Muscle layer of duodenum (tissue), 2 donors: Measurements from ENCODE around the gene CLEC11A.
"Not testable (repeated sequence)": the region's sequence is repeated elsewhere in the genome, so short reads cannot be mapped to it uniquely, and the experiment has no call there.

Experiments
- H3K27ac ChIP-seq: one replicate; pipeline ENCODE4 v1.7.0; 2013; ENCODE audit warnings: mild to moderate bottlenecking, low read length
- H3K27me3 ChIP-seq: one replicate; pipeline ENCODE4 v1.7.0; 2013; ENCODE audit warnings: low read depth, mild to moderate bottlenecking, control low read depth, low read length
- H3K36me3 ChIP-seq, 2 donors: one replicate each; pipeline ENCODE4 v1.7.0; 2013; ENCODE audit warnings: low read length in 2 of 2, control low read depth in 1 of 2, mild to moderate bottlenecking in 1 of 2; ENCODE audit not compliant: insufficient read depth in 2 of 2, control insufficient read depth in 1 of 2
- H3K4me1 ChIP-seq, 2 donors: one replicate each; pipeline ENCODE4 v1.7.0; 2013; ENCODE audit warnings: low read length in 2 of 2, mild to moderate bottlenecking in 2 of 2, control low read depth in 1 of 2, moderate library complexity in 1 of 2; ENCODE audit not compliant: insufficient read depth in 2 of 2, control insufficient read depth in 1 of 2
- H3K4me3 ChIP-seq, 2 donors: one replicate each; pipeline ENCODE4 v1.7.0; 2013; ENCODE audit warnings: low read length in 2 of 2, low read depth in 1 of 2, mild to moderate bottlenecking in 1 of 2
- H3K9me3 ChIP-seq, 2 donors: one replicate each; pipeline ENCODE4 v1.7.0; 2013; ENCODE audit warnings: low read length in 2 of 2, control low read depth in 1 of 2, mild to moderate bottlenecking in 1 of 2; ENCODE audit not compliant: control insufficient read depth in 1 of 2
- donor health status: healthy.

Gene CLEC11A

DNA sequence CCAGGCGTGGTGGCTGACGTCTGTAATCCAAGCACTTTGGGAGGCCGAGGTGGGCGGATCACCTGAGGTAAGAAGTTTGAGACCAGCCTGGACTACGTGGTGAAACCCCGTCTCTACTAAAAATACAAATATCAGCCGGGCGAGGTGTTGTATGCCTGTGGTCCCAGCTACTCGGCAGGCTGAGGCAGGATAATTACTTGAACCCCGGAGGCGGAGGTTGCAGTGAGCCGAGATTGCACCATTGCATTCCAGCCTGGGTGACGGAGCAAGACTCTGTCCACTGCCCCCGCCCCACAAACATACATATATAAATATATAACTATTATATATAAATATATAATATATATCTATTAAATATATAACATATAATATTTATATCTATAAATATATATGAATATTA, 24.0 kb downstream of the CLEC11A start:
- not testable (repeated sequence) for H3K4me1 ChIP-seq, H3K27ac ChIP-seq, H3K27me3 ChIP-seq, H3K9me3 ChIP-seq, H3K36me3 ChIP-seq, H3K4me3 ChIP-seq

DNA sequence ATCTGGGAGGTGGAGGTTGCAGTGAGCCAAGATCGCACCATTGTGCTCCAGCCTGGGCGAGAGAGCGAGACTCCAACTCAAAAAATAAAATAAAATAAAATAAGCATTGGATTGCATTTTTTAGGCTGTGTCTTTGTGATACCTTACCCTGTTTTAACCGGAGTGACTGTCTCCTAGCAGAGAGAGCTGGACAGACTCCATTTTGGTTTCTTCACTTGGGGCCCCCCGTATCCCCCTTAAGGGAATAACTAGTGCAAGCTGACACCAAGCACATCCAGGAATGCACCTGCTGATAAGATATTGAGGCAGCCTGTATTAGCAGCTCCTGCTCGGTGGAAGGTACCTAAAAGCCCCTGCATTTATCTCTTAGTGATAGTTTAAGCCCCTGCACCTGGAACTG, 26.3 kb downstream of the CLEC11A start:
- Histone ChIP-seq H3K36me3 (no peaks in the 10 kb centered on the region), H3K27ac (no peak overlapping the region), H3K4me1 (no peaks in the 10 kb centered on the region), H3K4me3 (no peak overlapping the region), H3K27me3 (no peaks in the 10 kb centered on the region), H3K9me3 (no peaks in the 10 kb centered on the region)

DNA sequence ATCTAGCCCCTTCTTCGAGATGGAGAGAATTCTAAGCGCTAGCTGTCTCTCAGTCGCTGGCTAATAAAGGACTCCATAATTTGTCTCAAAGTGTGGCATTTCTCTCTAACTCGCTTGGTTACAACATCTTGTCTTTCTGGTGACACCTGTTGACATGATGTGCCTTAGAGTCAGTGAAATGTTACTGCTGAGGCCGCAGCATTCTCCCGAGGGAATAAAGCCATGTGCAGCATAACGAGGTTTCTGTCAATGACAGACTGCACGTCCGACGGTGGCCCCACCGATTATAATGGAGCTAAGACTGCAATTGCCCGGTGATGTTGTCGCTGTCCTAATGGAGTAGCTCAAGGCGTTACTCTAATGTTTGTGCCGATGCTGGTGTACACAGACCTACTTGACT, 26.8 kb downstream of the CLEC11A start:
- H3K4me1 ChIP-seq, result no peaks in the 10 kb centered on the region
- H3K4me3 ChIP-seq, result no peak overlapping the region
- H3K36me3 ChIP-seq, result no peaks in the 10 kb centered on the region
- H3K9me3 ChIP-seq, result no peaks in the 10 kb centered on the region
- no peak overlapping the region for H3K27ac ChIP-seq
- no peaks in the 10 kb centered on the region for H3K27me3 ChIP-seq

DNA sequence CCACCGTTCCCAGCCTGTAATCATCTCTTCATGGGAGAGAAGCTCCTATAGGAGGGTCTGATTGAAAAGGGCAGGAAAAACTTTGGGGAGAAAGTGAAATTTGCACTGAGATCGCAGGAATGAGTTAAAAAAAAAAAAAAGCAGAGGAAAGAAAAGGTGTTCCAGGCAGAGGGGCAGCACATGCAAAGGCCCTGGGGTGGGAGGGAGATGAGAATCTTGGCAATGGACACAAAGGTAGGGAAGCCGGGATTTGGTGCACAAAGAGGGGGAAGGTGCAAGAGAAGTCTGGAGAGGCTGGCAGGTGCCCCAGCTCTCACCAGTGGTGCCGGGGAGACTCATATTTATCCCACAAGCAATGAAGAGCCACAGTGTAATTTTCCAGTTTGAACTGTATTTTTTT, 30.7 kb downstream of the CLEC11A start:
- Histone ChIP-seq H3K27me3 (no peaks in the 10 kb centered on the region), H3K4me1 (no peaks in the 10 kb centered on the region), H3K4me3 (no peak overlapping the region), H3K9me3 (no peaks in the 10 kb centered on the region), H3K36me3 (no peaks in the 10 kb centered on the region), H3K27ac (no peak overlapping the region)

DNA sequence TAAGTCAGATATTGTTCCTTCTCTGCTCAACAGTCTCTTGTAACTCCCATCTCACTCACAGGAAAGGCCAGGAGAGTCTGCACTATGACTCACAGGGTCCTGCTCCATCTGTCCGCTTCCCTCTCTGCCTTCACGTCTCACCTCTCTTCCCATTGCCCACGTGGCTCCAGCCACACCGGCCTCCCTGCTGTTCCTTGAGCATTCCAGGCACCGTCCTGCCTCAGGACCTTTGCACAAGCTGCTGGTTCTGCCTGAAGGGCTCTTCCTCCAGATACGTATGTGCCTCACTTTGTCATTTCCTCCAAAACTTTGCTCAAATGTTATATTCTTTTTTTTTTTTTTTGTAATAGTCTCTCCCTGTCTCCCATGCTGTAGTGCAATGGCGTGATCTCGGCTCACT, 33.1 kb downstream of the CLEC11A start:
- H3K27ac ChIP-seq, H3K27me3 ChIP-seq, H3K4me3 ChIP-seq, H3K36me3 ChIP-seq, H3K9me3 ChIP-seq, H3K4me1 ChIP-seq: not testable (repeated sequence)

DNA sequence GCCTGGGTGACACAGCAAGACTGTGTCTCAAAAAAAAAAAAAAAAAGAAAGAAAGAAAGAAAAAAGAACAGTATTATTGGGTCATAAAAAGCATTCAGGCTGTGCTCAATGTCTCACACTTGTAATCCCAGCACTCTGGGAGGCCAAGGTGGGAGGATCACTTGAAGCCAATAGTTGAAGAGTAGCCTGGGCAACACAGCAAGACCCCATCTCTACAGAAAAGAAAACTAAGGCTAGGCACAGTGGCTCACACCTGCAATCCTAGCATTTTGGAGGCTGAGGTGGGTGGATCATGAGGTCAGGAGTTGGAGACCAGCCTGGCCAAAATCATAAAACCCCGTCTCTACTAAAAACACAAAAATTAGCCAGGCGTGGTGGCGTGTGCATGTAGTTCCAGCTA, 34.5 kb downstream of the CLEC11A start:
- H3K4me1 ChIP-seq, H3K4me3 ChIP-seq, H3K27me3 ChIP-seq, H3K36me3 ChIP-seq, H3K27ac ChIP-seq, H3K9me3 ChIP-seq: not testable (repeated sequence)

DNA sequence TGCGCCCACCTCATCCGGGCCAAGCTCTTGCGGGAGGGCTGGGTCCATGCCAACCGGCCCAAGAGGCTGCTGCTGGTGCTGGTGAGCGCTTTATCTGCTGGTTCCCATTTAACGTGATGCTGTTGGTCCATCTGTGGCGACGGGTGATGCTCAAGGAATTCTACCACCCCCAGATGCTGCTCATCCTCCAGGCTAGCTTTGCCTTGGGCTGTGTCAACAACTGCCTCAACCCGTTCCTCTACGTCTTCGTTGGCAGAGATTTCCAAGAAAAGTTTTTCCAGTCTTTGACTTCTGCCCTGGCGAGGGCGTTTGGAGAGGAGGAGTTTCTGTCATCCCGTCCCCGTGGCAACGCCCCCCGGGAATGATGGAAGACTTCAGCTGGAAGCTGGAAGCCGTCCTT, 35.9 kb downstream of the CLEC11A start:
- not testable (repeated sequence) for H3K27me3 ChIP-seq, H3K27ac ChIP-seq

DNA sequence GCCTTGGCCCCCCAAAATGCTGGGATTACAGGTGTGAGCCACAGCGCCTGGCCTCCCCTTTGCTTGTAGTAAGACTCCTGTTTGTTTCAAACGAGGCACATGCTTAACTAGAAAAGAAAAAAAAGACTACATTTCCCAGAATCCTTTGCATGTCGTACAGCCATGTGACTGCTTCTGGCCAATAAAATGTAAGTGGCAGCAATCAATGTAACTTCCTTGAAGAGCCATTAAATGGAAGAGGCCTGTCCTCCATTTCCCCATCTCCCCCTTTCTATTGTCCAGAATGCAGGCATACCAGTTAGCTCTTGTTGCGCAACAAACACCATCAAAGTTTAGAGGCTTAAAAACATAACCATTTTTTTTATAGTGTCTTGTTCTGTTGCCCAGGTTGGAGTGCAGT, 36.7 kb downstream of the CLEC11A start:
- no peaks in the 10 kb centered on the region for H3K27me3 ChIP-seq
- H3K27ac ChIP-seq, result no peak overlapping the region
- peaks cover 0 to 4% of the 10 kb centered on the region in 2 donors for H3K9me3 ChIP-seq
- H3K4me3 ChIP-seq, result no peak overlapping the region
- no peaks in the 10 kb centered on the region for H3K36me3 ChIP-seq
- no peaks in the 10 kb centered on the region for H3K4me1 ChIP-seq

More for the DNA sequence above, 35.9 kb downstream of the CLEC11A start:
- H3K4me1 ChIP-seq, H3K9me3 ChIP-seq, H3K36me3 ChIP-seq, H3K4me3 ChIP-seq: not testable (repeated sequence)

DNA sequence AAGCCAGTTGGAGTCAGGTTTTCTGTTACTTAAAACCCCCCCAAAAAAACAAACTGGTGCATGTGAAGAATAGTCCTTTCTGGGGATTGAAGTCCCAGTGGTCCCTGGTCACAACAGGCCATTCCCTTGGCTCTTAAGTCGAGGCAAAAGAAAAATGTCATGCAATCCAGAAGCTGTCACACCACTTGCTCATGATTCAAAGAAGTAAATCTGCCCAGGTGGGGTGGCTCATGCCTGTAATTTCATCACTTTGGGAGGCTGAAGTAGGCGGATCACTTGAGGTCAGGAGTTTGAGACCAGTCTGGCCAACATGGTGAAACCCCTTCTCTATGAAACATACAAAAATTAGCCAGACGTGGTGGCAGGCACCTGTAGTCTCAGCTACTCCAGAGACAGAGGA, 38.3 kb downstream of the CLEC11A start:
- not testable (repeated sequence) for H3K27ac ChIP-seq, H3K4me1 ChIP-seq, H3K36me3 ChIP-seq, H3K27me3 ChIP-seq, H3K4me3 ChIP-seq, H3K9me3 ChIP-seq

DNA sequence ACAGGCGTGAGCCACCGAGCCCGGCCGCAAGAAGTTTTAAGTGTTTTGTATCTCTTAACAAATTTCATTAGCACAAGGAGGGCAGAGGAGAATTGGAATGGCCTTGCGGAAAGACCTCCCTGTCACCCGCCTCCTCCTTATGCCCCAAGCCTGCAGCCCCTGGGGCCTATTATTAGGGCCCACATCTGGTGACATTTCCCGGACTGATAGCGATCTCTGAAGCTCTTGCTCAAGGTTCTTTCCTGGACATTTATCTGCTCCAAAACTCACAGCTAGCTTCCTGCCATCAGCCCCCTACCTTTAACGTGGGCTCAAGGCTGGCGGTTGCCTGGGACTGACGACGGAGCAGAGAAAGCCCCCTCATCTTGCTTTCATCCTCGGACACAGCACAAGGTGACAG, 40.4 kb downstream of the CLEC11A start:
- not testable (repeated sequence) for H3K4me3 ChIP-seq, H3K9me3 ChIP-seq, H3K4me1 ChIP-seq, H3K27ac ChIP-seq, H3K27me3 ChIP-seq, H3K36me3 ChIP-seq

DNA sequence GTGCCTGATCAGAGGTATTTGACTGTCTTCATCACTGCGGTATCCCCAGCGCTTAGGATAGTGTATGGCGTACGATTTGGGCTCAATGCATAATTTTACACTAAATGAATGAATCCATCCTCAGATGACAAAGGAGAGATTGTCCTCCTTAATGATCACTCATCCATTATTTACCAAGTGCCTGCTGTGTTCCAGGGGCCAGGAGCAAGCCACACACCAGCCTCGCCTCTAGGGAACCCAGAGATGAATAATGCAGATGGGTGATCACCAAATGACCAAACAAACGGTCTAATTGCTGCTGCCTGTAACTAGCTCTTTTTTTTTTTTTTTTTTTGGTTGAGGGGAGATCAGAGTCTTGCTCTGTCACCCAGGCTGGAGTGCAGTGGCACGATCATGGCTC, 41.2 kb downstream of the CLEC11A start:
- Histone ChIP-seq H3K4me3 (no peak overlapping the region), H3K27me3 (no peaks in the 10 kb centered on the region), H3K9me3 (peaks cover 0 to 4% of the 10 kb centered on the region in 2 donors), H3K4me1 (no peaks in the 10 kb centered on the region), H3K27ac (no peak overlapping the region), H3K36me3 (no peaks in the 10 kb centered on the region)

DNA sequence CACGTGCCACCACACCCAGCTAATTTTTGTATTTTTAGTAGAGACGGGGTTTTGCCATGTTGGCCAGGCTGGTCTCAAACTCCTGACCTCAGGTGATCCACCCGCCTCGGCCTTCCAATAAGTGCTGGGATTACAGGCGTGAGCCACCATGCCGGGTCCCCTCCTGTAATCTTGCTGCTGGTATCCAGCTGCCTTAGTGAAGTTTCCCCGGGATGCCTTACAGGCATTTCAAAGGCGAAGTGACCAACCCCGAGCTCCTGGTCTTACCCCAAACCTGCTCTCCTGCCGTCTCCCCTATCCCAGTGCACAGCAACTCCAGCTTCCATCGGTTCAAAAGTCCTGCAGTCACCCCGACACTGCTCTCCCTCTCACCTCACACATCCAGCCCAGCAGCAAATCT, 43.6 kb downstream of the CLEC11A start:
- H3K36me3 ChIP-seq, H3K9me3 ChIP-seq, H3K4me1 ChIP-seq, H3K4me3 ChIP-seq, H3K27ac ChIP-seq, H3K27me3 ChIP-seq: not testable (repeated sequence)

DNA sequence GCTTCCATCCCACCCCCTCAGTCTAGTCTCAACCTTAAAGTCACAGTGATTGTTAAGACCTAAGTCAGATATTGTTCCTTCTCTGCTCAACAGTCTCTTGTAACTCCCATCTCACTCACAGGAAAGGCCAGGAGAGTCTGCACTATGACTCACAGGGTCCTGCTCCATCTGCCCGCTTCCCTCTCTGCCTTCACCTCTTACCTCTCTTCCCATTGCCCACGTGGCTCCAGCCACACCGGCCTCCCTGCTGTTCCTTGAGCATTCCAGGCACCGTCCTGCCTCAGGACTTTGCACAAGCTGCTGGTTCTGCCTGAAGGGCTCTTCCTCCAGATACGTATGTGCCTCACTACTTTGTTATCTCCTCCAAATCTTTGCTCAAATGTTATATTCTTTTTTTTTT, 44.1 kb downstream of the CLEC11A start:
- not testable (repeated sequence) for H3K27me3 ChIP-seq, H3K36me3 ChIP-seq, H3K4me3 ChIP-seq, H3K27ac ChIP-seq, H3K9me3 ChIP-seq, H3K4me1 ChIP-seq
